Endothelial cell of umbilical vein (primary cell): ENCODE results near the gene SERPINE1. TPM values are rescaled to one million over a fixed set of nuclear protein-coding genes. Genes with fewer than 3 reads are reported as not detected.

Experiments
- Bru-seq: library from RNA; stranded (reverse); fragments of 400-500 nt; gene quantifications from one replicate; lab custom pipeline; 2021; lab: Mats Ljungman, UMichigan
- BruChase-seq, 2 experiments: library from RNA; stranded (reverse); fragments of 400-500 nt; gene quantifications; one replicate each; lab custom pipeline; 2021; lab: Mats Ljungman, UMichigan
- BruUV-seq: library from RNA; stranded (reverse); fragments of 400-500 nt; replicated peaks from 2 replicates; lab custom pipeline; 2021; lab: Mats Ljungman, UMichigan
- CTCF ChIA-PET: fragments of 300-600, 350-600 bp; sonication (Branson Sonifier 250); formaldehyde crosslinking; loops from one replicate; lab custom pipeline; 2021; ENCODE audit warnings: antibody characterized with exemption, inconsistent platforms; lab: Charles Lee
- POLR2A ChIA-PET: fragments of 300-600, 350-600 bp; sonication (Branson Sonifier 250); formaldehyde crosslinking; loops from one replicate; lab custom pipeline; 2021; ENCODE audit warnings: antibody characterized with exemption, inconsistent platforms; lab: Charles Lee
- DNase-seq: peaks from one replicate; pipeline ENCODE4 v3.0.0-alpha.2; 2011; ENCODE audit warnings: low read depth, low spot score
- FAIRE-seq: peaks from 2 replicates; lab custom pipeline; 2011; peaks lifted over from hg19 to GRCh38; lab: Jason Lieb, UNC
- H2AFZ ChIP-seq: 2 replicates; pipeline ENCODE4 v1.6.0; 2012; ENCODE audit warnings: low read depth, low read length, control low read depth, inconsistent platforms
- H3K27ac ChIP-seq: 2 replicates; pipeline ENCODE4 v1.5.1; 2011; ENCODE audit warnings: low read depth, mild to moderate bottlenecking, control low read depth, low read length, moderate library complexity; ENCODE audit not compliant: insufficient read depth
- H3K27me3 ChIP-seq, 2 experiments: 2 replicates each; pipeline versions ENCODE4 v1.6.0 to v1.6.1; 2011; ENCODE audit warnings: low read length in 2 of 2, mixed read lengths in 1 of 2; ENCODE audit not compliant: control insufficient read depth in 2 of 2, insufficient read depth in 2 of 2
- H3K36me3 ChIP-seq, 2 experiments: 2 replicates in 1 of 2; 3 replicates in 1 of 2; pipeline ENCODE4 v1.5.1; 2011; ENCODE audit warnings: low read length in 2 of 2, mild to moderate bottlenecking in 1 of 2, moderate library complexity in 1 of 2; ENCODE audit not compliant: control insufficient read depth in 2 of 2, insufficient read depth in 2 of 2; ENCODE audit errors: extremely low read depth in 1 of 2
- H3K4me1 ChIP-seq: 3 replicates; pipeline ENCODE4 v1.5.1; 2011; ENCODE audit warnings: mild to moderate bottlenecking, low read length; ENCODE audit not compliant: control insufficient read depth, insufficient read depth; ENCODE audit errors: extremely low read depth
- H3K4me2 ChIP-seq: 2 replicates; pipeline ENCODE4 v1.6.1; 2011; ENCODE audit warnings: low read length, control low read depth, mixed read lengths; ENCODE audit not compliant: insufficient read depth
- H3K4me3 ChIP-seq, 3 experiments: fragments of 200-600 bp in 1 of 3; sonication (generic), shearing (Covaris generic) in 1 of 3; replicated peaks in 1 of 3; 2 replicates each; pipeline ENCODE4 v1.5.1; 2011 to 2016; ENCODE audit warnings: control low read depth in 3 of 3, low read length in 3 of 3, mild to moderate bottlenecking in 2 of 3, inconsistent platforms in 1 of 3, low read depth in 1 of 3, moderate library complexity in 1 of 3; ENCODE audit not compliant: insufficient read depth in 1 of 3
- H3K79me2 ChIP-seq: 2 replicates; pipeline ENCODE4 v1.6.0; 2012; ENCODE audit warnings: low read length, inconsistent platforms; ENCODE audit not compliant: control insufficient read depth, insufficient read depth
- H3K9ac ChIP-seq: replicated peaks from 2 replicates; pipeline ENCODE3; 2011; ENCODE audit warnings: low read length, control low read depth; ENCODE audit not compliant: insufficient read depth; ENCODE audit errors: extremely low read depth
- H3K9me1 ChIP-seq: replicated peaks from 3 replicates; pipeline ENCODE4 v1.6.0; 2011; ENCODE audit warnings: mild to moderate bottlenecking, low read length; ENCODE audit not compliant: control insufficient read depth, insufficient read depth; ENCODE audit errors: extremely low read depth
- H3K9me3 ChIP-seq: replicated peaks from 2 replicates; pipeline ENCODE4 v1.5.1; 2012; ENCODE audit warnings: low read length, inconsistent platforms; ENCODE audit not compliant: control insufficient read depth, insufficient read depth
- H4K20me1 ChIP-seq: replicated peaks from 2 replicates; pipeline ENCODE3; 2011; ENCODE audit warnings: mild to moderate bottlenecking, low read length; ENCODE audit not compliant: control insufficient read depth, insufficient read depth; ENCODE audit errors: extremely low read depth
- EZH2 ChIP-seq: IDR thresholded peaks from 2 replicates; pipeline ENCODE4 v1.6.1; 2012; ENCODE audit warnings: borderline replicate concordance, low read depth, mild to moderate bottlenecking, moderate library complexity, low read length, inconsistent platforms; ENCODE audit not compliant: severe bottlenecking
- FOS ChIP-seq: IDR thresholded peaks from 2 replicates; pipeline ENCODE4 v1.6.1; 2011; ENCODE audit warnings: mild to moderate bottlenecking, low read length, moderate library complexity, borderline replicate concordance; ENCODE audit not compliant: insufficient read depth
- GATA2 ChIP-seq: IDR thresholded peaks from 2 replicates; pipeline ENCODE4 v1.7.0; 2011; ENCODE audit warnings: low read depth, mild to moderate bottlenecking, moderate library complexity, mixed read lengths, low read length; ENCODE audit not compliant: insufficient read length, insufficient read depth
- JUN ChIP-seq: IDR thresholded peaks from 2 replicates; pipeline ENCODE4 v1.6.1; 2011; ENCODE audit warnings: borderline replicate concordance, low read depth; ENCODE audit not compliant: insufficient read length, insufficient read depth
- MYC ChIP-seq: IDR thresholded peaks from one replicate; pipeline ENCODE4 v1.6.1; 2011; ENCODE audit warnings: mild to moderate bottlenecking, low read depth, low read length
- POLR2A ChIP-seq: IDR thresholded peaks from 2 replicates; pipeline ENCODE4 v1.6.1; 2012; ENCODE audit warnings: low read depth, mild to moderate bottlenecking, control low read depth, low read length
- POLR2AphosphoS5 ChIP-seq: IDR thresholded peaks from 2 replicates; pipeline ENCODE4 v1.6.1; 2012; ENCODE audit warnings: low read depth, mild to moderate bottlenecking, control low read depth, low read length, moderate library complexity; ENCODE audit not compliant: insufficient read depth
- dilution Hi-C: fragments of 300-500 bp; cut with MboI; formaldehyde crosslinking; loops from one replicate; pipeline ENCODE4 v1.15.0; 2019; ENCODE audit warnings: low sequenced_read_pairs; ENCODE audit not compliant: extremely low pct_ligation_motif_present
- intact Hi-C: fragments of 100-400 bp; cut with micrococcal nuclease; formaldehyde crosslinking; loops from one replicate; pipeline ENCODE4 v1.10.0; 2022
- long read RNA-seq: library from polyadenylated mRNA; stranded (forward); transcript quantifications from one replicate; pipeline ENCODE4 v2.0.0, GENCODE V29; 2021
- polyA minus RNA-seq, 3 experiments: library from RNA; depleted of rRNA, polyadenylated mRNA; stranded (reverse); fragments of >200 nt; gene quantifications; 1 replicate in 1 of 3; 2 replicates in 2 of 3; pipeline ENCODE4 v1.2.3, GENCODE V29; 2011
- polyA plus RNA-seq, 4 experiments: library from polyadenylated mRNA; depleted of rRNA in 3 of 4; stranded (reverse) in 3 of 4; unstranded in 1 of 4; fragments of >200 nt; gene quantifications; 2 replicates each; pipeline versions ENCODE4 v1.2.1 to v1.2.3, GENCODE V29; 2011 to 2012; ENCODE audit warnings: missing spikeins in 1 of 4
- total RNA-seq: library from RNA; stranded (reverse); gene quantifications from 2 replicates; pipeline ENCODE4 v1.2.3, GENCODE V29; 2021
- TF ChIP-seq, protein P1 (sequence below): IDR thresholded peaks from 2 replicates; pipeline ENCODE4 v1.6.1; 2011; ENCODE audit not compliant: insufficient read depth, insufficient read length
- TF ChIP-seq, protein P2 (sequence below), 2 donors: IDR thresholded peaks; 1 replicate in 1 of 2; 2 replicates in 1 of 2; pipeline ENCODE4 v1.5.1; 2011; ENCODE audit warnings: low read length in 2 of 2, mild to moderate bottlenecking in 2 of 2, moderate library complexity in 2 of 2, control low read depth in 1 of 2, inconsistent platforms in 1 of 2, low read depth in 1 of 2; ENCODE audit not compliant: insufficient read depth in 1 of 2; ENCODE audit errors: extremely low read depth in 1 of 2

Gene SERPINE1
- total RNA-seq (2,296 and 2,645 TPM in 2 replicates), polyA plus RNA-seq (4,637 and 5,683 TPM in 2 replicates), polyA minus RNA-seq (3,663 and 4,731 TPM in 2 replicates), Bru-seq, nascent RNA (percentile 100 among the genes with signal in this experiment), BruChase-seq, experiment 1, labeled RNA remaining after a 6-hour chase (percentile 100 among the genes with signal in this experiment), BruChase-seq, experiment 2, labeled RNA remaining after a 2-hour chase (percentile 100 among the genes with signal in this experiment)
- polyA plus RNA-seq (2011; cell fraction: cytosol; rRNA removed): 3,941 and 4,610 TPM in 2 replicates
- 2,230 and 2,366 TPM in 2 replicates for polyA plus RNA-seq (2011; cell fraction: nucleus; rRNA removed)
- polyA plus RNA-seq (2012): 3,488 and 3,747 TPM in 2 replicates
- polyA minus RNA-seq (2011; cell fraction: cytosol; rRNA and poly(A)+ RNA removed): 2.8 TPM
- 786 and 802 TPM in 2 replicates for polyA minus RNA-seq (2011; cell fraction: nucleus; rRNA and poly(A)+ RNA removed)
- long read RNA-seq, transcript SERPINE1-201 (9 exons, 3,190 nt): major isoform, 2,063 of 3,587 reads
- long read RNA-seq, partial matches to known transcripts: 1,294 of 3,587 reads
- long read RNA-seq, other reads (novel, unspliced or antisense): 230 of 3,587 reads

DNA sequence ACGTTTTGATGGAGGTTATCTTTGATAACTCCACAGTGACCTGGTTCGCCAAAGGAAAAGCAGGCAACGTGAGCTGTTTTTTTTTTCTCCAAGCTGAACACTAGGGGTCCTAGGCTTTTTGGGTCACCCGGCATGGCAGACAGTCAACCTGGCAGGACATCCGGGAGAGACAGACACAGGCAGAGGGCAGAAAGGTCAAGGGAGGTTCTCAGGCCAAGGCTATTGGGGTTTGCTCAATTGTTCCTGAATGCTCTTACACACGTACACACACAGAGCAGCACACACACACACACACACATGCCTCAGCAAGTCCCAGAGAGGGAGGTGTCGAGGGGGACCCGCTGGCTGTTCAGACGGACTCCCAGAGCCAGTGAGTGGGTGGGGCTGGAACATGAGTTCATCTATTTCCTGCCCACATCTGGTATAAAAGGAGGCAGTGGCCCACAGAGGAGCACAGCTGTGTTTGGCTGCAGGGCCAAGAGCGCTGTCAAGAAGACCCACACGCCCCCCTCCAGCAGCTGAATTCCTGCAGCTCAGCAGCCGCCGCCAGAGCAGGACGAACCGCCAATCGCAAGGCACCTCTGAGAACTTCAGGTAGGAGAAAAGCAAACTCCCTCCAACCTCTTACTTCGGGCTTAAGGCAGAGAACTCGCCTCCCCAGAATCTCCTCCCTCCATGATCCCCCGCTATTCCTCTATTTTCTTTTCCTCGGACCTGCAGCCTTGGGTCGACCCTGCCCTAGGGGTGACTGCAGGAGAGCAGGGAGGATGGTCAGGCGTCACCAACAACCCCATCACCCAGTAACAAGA is at the start of gene SERPINE1:
Gene SERPINE1 (plus strand): TSS at position 454 of the 809 bp plus-strand sequence. CDS start 1,290 bp downstream, outside the sequence.
- ChIA-PET CTCF (interaction anchor here (1.4 to 3.9 kb wide), 10 partner anchors 9 to 50 kb away, joined by 5 to 41 read pairs (median 12); no protein-coding TSS in a partner anchor), POLR2A (interaction anchor here (0.7 to 6.3 kb wide), 12 partner anchors 8 to 237 kb away, joined by 3 to 132 read pairs (median 22); partner anchors contain the start of genes TRIM56 and UFSP1)
- Histone ChIP-seq H3K36me3 (peaks cover 21 to 24% of the 10 kb centered on the region in 2 experiments), H3K9ac (peak within 1 kb of the TSS; percentile 100), H3K4me2 (peak within 1 kb of the TSS; percentile 84), H3K4me3 (peak within 1 kb of the TSS; percentile 87 to 98 (median 88)), H3K9me1 (no peaks in the 10 kb centered on the region), H3K27ac (peak within 1 kb of the TSS; percentile 83), H3K79me2 (peaks cover 53% of the 10 kb centered on the region), H3K27me3 (no peaks in the 10 kb centered on the region), H4K20me1 (no peaks in the 10 kb centered on the region), H3K4me1 (peaks cover 58% of the 10 kb centered on the region), H2AFZ (no peak within 1 kb of the TSS), H3K9me3 (no peaks in the 10 kb centered on the region)
- intact Hi-C loops: loop anchor here (1.0 to 10.0 kb wide), 6 partner anchors 10 to 1022 kb away; partner anchors contain the start of genes AP4M1 and MCM7
- no TSS peak for BruUV-seq
- dilution Hi-C loops: no loop called here
- no peak for FAIRE-seq
- DNase-seq: peak; percentile 98
- TF ChIP-seq GATA2 (peak; percentile 75), JUN (peak; percentile 67), POLR2A (peak; percentile 100), POLR2AphosphoS5 (peak; percentile 100), EZH2 (no peak), MYC (peak; percentile 35), FOS (peak; percentile 74)
- TF ChIP-seq, protein P1, sequence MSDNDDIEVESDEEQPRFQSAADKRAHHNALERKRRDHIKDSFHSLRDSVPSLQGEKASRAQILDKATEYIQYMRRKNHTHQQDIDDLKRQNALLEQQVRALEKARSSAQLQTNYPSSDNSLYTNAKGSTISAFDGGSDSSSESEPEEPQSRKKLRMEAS: peak; percentile 4
- TF ChIP-seq, protein P2, sequence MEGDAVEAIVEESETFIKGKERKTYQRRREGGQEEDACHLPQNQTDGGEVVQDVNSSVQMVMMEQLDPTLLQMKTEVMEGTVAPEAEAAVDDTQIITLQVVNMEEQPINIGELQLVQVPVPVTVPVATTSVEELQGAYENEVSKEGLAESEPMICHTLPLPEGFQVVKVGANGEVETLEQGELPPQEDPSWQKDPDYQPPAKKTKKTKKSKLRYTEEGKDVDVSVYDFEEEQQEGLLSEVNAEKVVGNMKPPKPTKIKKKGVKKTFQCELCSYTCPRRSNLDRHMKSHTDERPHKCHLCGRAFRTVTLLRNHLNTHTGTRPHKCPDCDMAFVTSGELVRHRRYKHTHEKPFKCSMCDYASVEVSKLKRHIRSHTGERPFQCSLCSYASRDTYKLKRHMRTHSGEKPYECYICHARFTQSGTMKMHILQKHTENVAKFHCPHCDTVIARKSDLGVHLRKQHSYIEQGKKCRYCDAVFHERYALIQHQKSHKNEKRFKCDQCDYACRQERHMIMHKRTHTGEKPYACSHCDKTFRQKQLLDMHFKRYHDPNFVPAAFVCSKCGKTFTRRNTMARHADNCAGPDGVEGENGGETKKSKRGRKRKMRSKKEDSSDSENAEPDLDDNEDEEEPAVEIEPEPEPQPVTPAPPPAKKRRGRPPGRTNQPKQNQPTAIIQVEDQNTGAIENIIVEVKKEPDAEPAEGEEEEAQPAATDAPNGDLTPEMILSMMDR (IDR thresholded peaks at IDR 0.05; ENCODE audit: extremely low read depth in 1 of 2, insufficient read depth in 1 of 2, low read depth in 1 of 2, low read length in 2 of 2): peak; percentile 24 to 26
